ENCODE results near the gene RIN3.

The RIN3 gene

DNA sequence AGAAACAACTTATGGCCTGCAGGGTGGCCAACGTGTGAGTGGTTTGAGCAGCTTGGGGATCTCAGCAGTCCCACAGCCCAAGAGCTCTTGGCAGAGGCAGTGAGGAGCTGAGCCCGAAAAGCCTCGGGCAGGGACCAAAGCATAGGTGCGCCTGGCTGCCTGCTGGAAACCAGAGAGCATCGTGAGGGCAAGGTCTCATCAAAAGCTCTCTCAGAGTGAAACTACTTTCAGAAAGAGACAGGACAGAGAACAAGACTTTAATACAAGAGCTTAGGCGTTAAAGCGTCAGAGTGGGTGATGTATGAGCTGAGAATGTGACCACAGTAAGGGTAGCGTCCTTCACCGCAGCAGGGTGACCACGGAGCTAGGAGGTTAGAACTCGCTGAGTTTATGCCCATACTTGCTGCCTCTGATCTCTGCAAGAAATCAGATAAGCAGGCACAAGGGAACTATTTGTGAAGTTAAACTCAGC is 204.0 kb downstream of the RIN3 start:
- DNase-seq (ENCODE audit: low read depth in 3 of 3) = no peak

DNA sequence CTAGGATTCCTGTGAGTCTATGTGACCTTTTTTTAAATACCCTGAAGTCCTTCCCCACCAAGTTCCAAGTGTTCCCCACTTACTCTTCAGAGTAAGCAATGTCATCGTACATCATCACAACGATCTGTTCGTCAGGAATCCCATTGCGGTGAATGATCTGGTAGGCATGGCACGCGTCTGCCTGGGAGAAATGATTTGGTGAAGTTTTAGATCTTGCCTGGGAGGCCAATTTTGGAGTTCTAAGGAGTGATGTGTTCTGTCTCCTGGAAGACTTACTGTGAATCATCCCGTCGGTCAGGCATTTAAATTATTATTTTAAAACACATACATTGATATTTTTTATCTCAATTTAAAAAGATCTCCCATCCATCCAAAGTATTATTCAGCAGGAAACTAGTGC is 205.1 kb downstream of the RIN3 start:
- no peak for DNase-seq (ENCODE audit: low read depth in 3 of 3)

DNA sequence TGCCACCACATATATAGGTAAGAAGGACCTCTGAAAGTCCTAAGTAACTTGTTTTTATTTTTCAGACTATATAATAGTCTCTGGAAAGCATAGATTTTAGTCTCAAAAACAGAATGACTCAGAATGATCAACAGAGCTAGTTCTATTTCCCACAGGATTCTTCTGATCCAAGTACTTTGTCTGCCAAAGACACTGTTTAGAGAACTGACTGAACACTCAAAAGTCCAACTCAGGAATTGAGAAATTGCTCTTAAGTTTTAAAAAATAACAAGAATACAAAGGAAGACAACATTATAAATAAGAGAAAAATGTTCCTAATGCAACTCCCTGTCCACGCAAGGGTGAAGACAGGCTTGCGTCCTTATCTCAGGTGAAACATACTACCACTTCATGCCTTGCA is 205.8 kb downstream of the RIN3 start:
- DNase-seq (ENCODE audit: low read depth in 3 of 3) = no peak

DNA sequence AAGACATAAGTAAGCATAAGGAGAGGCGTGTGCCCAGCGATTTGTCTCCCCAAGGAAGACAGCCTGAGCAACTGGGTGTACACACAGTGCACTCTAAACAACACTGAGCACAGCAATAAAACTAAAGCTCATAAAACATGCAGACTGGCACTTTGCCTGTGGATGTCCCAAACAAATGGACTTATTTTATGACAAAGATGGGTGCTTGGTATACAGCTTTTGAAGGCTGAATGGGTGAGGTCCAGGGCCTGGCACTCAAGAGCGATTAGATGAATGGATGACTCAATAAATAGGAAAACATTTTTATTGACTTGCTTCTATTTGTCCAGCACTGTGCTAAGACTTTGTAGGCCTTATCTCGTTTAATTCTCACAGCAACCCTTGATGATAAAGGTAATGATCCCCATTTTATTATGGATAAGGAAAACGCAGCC is 206.3 kb downstream of the RIN3 start:
- DNase-seq (ENCODE audit: low read depth in 3 of 3) = no peak

DNA sequence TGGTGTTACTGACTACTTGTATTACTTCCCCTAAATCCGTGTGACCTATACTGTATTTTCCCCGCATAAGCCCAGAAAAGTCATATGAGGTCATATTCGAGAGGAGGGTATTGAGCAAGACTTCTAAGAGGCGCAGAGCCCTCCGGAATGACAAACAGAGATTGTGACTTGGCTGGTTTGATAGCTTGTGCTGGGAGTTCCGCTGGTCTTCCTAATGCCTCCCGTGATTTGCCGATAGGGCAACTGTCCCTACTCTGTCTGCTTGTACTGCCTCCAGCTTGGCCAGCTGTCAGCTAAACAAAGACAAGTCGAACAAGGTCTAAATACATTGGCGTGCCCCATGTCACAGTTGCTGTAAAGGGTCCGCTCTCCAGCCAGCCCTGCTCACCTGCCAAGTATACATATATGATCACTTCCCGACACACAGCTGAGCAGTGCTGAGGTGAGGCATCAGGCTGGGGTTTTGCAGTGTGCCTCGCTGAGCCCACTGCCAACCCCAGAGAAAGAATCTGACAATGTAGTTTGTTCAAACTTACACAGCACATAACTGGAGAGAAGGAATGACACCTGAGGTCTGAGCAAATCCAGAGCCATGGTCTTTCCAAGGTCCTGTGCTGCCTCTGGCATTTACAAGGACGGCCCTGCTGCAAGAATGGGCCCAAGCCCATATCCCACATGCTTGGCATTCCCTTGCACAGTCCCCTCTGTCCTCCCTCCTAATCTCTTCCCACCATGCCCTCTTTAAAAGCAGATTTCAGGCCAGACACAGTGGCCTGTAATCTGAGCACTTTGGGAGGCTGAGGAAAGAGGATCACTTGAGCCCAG is 211.1 kb downstream of the RIN3 start:
- DNase-seq (ENCODE audit: low read depth in 3 of 3) = no peak

DNA sequence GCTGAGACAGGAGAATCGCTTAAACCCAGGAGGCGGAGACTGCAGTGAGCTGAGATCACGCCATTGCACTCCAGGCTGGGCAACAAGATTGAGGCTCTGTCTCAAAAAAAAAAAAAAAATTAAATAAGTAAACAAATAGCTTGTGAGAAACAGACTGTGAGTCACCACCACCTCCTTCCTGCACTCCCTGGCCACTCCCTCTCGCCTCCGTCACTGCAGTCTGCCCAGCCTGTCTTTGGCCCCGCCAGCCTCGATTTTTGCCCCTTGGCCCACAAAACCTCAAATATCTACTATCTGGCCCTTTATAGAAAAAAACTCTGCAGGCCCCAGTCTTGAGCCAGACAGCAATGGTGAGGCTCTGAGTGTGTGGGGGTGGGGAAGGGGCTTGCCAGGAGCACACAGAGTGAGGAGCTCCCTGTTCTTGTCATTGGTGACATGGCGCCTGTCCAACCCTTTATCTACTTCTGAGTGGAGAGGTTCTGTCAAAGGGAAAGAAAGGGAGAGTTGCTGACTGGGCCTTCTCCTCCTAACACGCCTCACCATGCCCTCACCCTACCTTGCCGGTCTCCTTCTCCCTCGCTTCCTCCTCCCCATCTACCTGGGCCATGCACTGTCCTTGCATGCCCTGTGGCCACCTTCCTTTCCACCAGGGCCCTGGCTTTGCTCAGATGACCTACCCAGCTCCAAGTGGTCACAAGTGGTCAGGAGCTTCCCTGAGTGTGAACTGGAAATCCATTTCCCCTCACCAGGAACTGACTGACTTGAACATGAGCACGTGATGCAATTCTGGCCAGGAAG is 212.8 kb downstream of the RIN3 start:
- no peak for DNase-seq (ENCODE audit: low read depth in 3 of 3)

DNA sequence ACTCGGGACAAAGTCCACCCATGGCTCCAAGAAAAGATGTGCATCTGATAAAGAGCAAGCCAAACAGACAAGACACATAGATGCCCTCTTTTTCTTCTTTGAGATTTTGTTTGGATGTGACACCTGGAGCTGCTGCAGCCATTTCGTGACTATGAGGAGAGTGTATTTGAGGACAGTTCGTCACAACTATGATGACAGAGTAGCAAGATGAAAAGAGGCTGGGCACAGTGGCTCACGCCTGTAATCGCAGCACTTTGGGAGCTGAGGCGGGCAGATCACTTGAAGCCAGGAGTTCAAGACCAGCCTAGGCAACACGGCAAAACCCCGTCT is 213.3 kb downstream of the RIN3 start:
- no peak for DNase-seq (ENCODE audit: low read depth in 3 of 3)

DNA sequence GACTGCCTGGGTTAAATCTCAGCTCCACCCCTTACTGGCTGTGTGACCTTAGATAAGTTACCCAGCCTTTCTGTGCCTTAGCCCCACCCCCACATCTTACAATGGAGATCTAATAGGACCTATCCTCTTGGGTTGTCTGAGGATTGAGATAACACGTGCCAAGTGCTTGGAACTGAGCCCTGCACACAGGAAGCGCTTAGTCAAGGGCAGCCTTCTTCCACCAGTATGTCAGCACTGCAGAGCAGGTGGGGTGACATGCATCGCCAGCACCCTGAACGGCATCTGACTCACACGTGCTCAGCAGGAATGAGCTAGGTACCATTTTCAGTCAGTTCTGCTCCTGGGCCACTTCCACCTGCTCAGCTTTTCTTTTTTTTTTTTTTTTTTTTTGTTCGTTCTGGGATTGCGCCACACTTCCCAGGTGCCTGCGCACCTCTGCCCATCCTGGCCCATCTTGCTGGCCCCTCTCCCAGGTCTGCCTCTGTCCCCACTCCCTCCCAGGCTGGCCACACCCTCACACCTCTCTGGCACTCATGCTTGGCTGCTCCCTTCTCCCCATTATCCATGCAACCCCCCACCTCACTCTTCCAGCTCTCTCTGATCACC is 215.3 kb downstream of the RIN3 start:
- no peak for DNase-seq (ENCODE audit: low read depth in 3 of 3)

DNA sequence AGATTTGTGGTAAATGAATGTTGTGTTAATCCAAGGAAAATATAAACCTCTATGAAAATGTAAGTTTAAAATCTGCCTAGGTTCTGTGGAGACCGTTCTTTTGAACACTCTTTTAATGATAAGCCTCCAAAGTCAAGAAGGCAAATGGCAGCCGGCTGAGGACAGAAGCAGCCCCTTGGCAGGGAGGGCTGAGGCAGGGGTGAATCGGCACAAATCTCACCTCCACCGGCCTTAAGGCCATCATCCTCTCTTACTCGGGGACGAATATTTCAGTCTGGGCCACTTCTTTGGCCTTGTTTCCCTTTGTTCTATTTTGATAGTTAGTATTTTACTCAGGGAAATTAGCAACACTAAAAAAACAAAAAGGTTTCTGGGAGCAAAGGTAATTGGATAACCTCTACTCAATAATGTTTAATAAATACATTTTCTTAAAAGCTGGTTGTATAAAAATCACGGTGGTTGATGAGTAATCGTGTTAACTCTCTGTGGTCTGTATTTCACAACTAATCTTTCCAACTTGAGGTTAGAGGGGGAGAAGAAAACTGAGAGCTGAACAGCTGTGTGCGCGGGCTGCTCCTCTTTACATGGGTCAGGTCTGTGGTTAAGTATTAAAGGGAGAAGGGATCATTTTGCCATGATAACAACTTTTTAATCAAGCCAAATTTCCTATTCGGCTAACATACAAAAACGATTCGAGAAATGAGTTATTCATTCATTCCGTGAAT is 216.2 kb downstream of the RIN3 start:
- DNase-seq (ENCODE audit: low read depth in 3 of 3) = no peak

DNA sequence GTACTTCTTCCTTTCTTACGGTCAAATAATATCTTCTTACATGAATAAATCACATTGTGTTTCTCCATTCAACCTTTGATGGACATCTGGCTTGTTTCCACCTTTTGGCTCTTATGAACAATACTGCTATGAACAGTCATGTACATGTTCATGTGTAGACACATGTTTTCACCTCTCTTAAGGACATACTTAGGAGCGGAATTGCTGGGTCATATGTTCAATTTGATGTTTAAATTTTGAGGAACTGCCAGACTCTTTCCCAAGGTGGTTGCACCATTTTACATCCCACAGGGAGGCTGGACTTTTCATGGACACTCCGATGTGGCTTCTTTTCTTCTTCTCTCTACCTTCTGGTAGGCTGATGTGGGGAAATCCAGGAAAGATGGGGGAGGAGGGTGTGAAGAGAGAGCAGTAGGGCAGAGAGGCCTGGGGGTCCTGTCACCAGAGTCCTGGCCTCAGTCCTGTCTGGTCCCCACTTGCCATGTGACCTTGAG is 218.1 kb downstream of the RIN3 start:
- no peak for DNase-seq (ENCODE audit: low read depth in 3 of 3)

DNA sequence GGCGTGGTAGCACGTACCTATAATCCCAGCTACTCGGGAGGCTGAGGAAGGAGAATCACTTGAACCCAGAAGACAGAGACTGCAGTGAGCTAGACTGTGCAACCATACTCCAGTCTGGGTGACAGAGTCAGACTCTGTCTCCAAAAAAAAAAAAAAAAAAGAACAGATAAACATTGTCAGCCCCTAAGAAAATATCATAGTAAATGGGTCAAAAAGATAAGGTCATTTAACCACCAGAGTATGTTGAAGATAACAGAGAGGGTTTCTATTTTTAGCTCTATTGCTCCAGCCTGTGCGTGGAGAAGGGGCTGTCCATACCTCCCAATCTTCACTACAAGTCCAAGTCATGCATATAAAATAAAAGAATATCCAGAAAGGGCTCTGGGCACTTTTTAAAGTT is 219.4 kb downstream of the RIN3 start:
- DNase-seq (ENCODE audit: low read depth in 3 of 3) = no peak

DNA sequence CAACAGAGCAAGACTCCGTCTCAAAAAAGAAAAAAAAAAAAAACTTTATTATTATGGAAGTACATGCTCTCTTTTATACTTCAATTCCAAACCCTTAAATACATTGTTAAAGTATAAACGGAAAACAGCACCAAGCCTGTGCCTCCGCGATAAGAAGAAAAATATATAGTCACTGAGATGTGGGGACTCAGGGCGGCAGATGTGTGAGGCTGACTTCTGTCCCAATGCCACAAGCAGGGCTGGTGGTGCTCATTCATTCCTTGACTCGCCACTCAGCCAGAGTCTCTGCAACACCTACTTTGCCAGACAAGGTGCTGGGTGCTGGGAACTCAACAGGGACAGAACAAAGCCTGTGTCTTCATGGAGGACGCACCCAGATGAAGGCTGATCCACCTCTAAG is 221.0 kb downstream of the RIN3 start:
- no peak for DNase-seq (ENCODE audit: low read depth in 3 of 3)

DNA sequence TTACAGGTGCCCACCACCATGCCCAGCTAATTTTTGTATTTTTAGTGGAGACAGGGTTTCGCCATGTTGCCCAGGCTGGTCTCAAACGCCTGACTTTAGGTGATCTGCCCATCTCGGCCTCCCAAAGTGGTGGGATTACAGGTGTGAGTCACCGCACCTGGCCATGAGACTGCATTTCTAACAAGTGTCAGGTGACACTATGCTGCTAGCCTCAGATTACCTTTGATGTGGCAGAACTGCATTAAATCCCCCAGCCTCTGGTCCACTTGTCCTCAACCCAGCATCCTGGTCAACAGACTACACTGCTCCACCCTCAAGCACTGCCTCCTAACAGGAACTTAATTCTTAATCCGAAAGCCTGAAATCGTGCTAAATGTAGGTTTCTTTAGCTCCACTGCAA is 221.8 kb downstream of the RIN3 start:
- no peak for DNase-seq (ENCODE audit: low read depth in 3 of 3)

DNA sequence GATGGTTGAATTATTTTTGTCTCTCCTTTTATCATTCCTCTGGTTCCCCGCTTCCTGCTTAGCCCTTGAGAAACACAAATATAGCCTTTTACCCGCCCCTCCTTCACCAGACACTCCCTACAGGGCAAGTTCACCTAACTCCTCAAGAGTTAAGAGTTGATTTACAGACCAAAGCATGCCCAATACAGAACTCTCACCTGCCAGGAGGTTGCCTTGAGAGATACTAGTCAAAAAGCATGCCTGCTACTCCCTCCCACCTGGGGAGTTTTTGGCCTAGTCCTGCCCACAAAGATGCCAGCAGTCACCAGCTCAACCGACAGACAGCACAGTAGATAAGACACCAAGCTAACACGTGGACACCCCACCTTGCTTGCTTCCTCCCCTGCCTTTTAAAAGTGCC is 223.6 kb downstream of the RIN3 start:
- no peak for DNase-seq (ENCODE audit: low read depth in 3 of 3)

DNA sequence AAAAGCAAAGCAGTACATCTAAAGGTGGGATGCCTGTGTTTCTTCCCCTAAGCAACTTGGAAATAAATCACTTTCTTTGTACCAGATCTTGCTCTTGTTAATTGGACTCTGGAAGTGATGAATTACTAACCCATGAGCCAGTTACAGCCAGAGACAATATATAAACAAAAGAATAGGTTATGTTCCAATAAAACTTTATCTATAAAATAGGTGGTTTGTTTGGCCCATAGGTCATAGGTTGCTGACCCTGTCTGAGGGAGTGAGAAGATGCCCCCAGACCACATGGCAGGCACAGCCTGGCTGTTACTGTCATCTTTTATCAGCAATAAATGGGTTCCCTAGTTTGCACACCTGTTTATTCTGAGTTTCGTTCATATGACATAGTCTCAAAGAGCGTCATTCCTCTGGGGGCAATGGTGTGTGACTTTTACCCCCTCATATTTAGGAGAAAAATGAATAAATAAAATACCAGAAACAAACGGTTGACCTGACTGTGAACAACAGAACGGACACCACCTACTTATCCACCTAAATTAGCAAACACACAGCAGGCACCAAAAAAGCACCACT is 224.1 kb downstream of the RIN3 start:
- no peak for DNase-seq (ENCODE audit: low read depth in 3 of 3)
